ENCODE measurements around the gene PIK3R5. TPM values are rescaled to one million over a fixed set of nuclear protein-coding genes. Genes with fewer than 3 reads are reported as not detected.

The PIK3R5 gene
- total RNA-seq, 1 experiment from 2014 or later, result 0.09 TPM

DNA sequence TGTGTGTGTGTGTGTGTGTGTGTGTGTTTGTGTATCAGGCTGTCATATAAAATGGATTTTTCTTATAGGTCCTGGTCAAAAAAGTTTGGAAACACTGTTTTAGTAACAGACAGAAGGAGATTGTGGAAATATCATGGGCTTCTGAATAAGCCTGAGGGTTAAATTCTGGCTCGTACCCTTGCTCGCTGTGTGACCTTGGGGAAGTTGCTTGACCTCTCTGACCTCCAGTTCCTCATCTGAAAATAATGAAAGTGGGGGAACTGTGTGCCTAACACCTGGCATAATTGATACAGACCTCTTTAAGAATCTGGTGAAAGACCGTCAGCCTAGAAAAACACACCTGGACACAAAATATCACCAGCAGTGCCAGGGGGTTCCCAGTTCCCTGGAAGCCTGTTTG, 72.4 kb downstream of the PIK3R5 start:
- no peak for TF ChIP-seq EZH2 (IDR thresholded peaks at IDR 0.05; ENCODE audit: borderline replicate concordance, low read depth, low read length, poor library complexity, severe bottlenecking)
- TF ChIP-seq CTCF (conservative IDR thresholded peaks at IDR 0.05; ENCODE audit: low read depth, low read length), result no peak
- no peaks in the 10 kb centered on the region for H3K4me1 ChIP-seq (ENCODE audit: insufficient read depth, low read length, poor library complexity, severe bottlenecking)
- no peaks in the 10 kb centered on the region for H3K27me3 ChIP-seq (replicated peaks; ENCODE audit: insufficient read depth, low read depth, low read length, poor library complexity)
- H3K36me3 ChIP-seq (ENCODE audit: insufficient read depth, low read length, poor library complexity, severe bottlenecking), result no peaks in the 10 kb centered on the region
- DNase-seq (ENCODE audit: low spot score), result no peak
- no peak overlapping the region for H3K4me3 ChIP-seq (ENCODE audit: low read depth, low read length, poor library complexity, severe bottlenecking)
- intact Hi-C loops (cut with micrococcal nuclease; ENCODE audit: unreplicated experiment), result loop anchor here (10.0 kb wide), 1 partner anchor 478 kb away; no protein-coding TSS in a partner anchor
- POLR2A ChIA-PET (ENCODE audit: low non-redundant PET), result no interaction called here
- no TSS peak for BruUV-seq (replicated peaks)
- no peaks in the 10 kb centered on the region for H3K9me3 ChIP-seq (ENCODE audit: low read depth, low read length, poor library complexity, severe bottlenecking)
- CTCF ChIA-PET, result interaction anchor here (0.6 kb wide), 1 partner anchor 668 kb away, joined by 5 read pairs; no protein-coding TSS in a partner anchor
- H3K27ac ChIP-seq (ENCODE audit: low read depth, low read length, poor library complexity, severe bottlenecking), result no peak overlapping the region

DNA sequence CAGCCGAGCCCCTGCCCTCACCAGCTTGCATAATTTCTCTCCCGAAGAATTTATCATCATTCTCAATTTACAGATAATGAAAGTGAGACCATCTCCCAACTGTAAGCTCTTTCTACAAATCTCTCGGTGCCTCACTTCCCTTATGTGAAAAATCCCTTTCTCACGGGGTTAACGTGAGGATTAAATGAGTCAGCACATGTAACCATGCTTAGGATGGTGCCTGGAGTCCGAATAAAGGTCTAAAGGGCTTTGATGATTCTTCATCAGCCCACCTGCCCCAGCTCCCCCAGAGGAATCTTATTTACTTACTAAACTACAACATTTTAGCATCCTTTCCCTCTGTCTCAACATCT, 73.2 kb downstream of the PIK3R5 start:
- ChIA-PET POLR2A (ENCODE audit: low non-redundant PET) (no interaction called here), CTCF (no interaction called here)
- H3K4me3 ChIP-seq (ENCODE audit: low read depth, low read length, poor library complexity, severe bottlenecking), result no peak overlapping the region
- intact Hi-C loops (cut with micrococcal nuclease; ENCODE audit: unreplicated experiment), result loop anchor here (10.0 kb wide), 1 partner anchor 478 kb away; no protein-coding TSS in a partner anchor
- no peaks in the 10 kb centered on the region for H3K36me3 ChIP-seq (ENCODE audit: insufficient read depth, low read length, poor library complexity, severe bottlenecking)
- H3K27me3 ChIP-seq (replicated peaks; ENCODE audit: insufficient read depth, low read depth, low read length, poor library complexity), result no peaks in the 10 kb centered on the region
- TF ChIP-seq CTCF (conservative IDR thresholded peaks at IDR 0.05; ENCODE audit: low read depth, low read length), result no peak
- no peak for TF ChIP-seq EZH2 (IDR thresholded peaks at IDR 0.05; ENCODE audit: borderline replicate concordance, low read depth, low read length, poor library complexity, severe bottlenecking)
- DNase-seq (ENCODE audit: low spot score), result no peak
- BruUV-seq (replicated peaks), result no TSS peak
- no peak overlapping the region for H3K27ac ChIP-seq (ENCODE audit: low read depth, low read length, poor library complexity, severe bottlenecking)
- no peaks in the 10 kb centered on the region for H3K4me1 ChIP-seq (ENCODE audit: insufficient read depth, low read length, poor library complexity, severe bottlenecking)
- no peaks in the 10 kb centered on the region for H3K9me3 ChIP-seq (ENCODE audit: low read depth, low read length, poor library complexity, severe bottlenecking)

DNA sequence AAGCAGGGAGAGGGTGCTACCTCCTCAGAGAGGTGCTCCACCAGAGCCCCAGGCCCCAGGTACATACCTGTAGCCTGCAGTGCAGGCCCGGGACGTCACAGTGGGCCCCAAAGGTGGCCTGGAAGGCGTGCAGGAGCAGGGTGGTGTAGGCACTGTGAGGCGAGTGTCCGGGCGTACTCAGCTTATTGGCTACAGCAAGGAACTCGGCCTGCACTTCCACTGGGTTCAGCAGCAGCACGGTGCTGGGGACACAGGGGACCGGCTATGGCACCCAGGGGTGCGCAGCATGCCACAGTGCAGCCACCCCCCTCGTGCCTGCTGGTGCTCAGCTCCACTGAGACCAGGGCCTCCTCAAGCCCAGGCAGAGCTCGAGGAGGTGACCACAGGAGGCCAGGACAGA, 74.8 kb downstream of the PIK3R5 start:
- Histone ChIP-seq H3K27ac (ENCODE audit: low read depth, low read length, poor library complexity, severe bottlenecking) (no peak overlapping the region), H3K27me3 (replicated peaks; ENCODE audit: insufficient read depth, low read depth, low read length, poor library complexity) (no peaks in the 10 kb centered on the region), H3K9me3 (ENCODE audit: low read depth, low read length, poor library complexity, severe bottlenecking) (no peaks in the 10 kb centered on the region), H3K36me3 (ENCODE audit: insufficient read depth, low read length, poor library complexity, severe bottlenecking) (no peaks in the 10 kb centered on the region), H3K4me1 (ENCODE audit: insufficient read depth, low read length, poor library complexity, severe bottlenecking) (no peaks in the 10 kb centered on the region), H3K4me3 (ENCODE audit: low read depth, low read length, poor library complexity, severe bottlenecking) (no peak overlapping the region)
- CTCF ChIA-PET, result interaction anchor here (0.7 kb wide), 1 partner anchor 198 kb away, joined by 3 read pairs; no protein-coding TSS in a partner anchor
- POLR2A ChIA-PET (ENCODE audit: low non-redundant PET), result no interaction called here
- DNase-seq (ENCODE audit: low spot score), result no peak
- no peak for TF ChIP-seq EZH2 (IDR thresholded peaks at IDR 0.05; ENCODE audit: borderline replicate concordance, low read depth, low read length, poor library complexity, severe bottlenecking)
- TF ChIP-seq CTCF (conservative IDR thresholded peaks at IDR 0.05; ENCODE audit: low read depth, low read length), result no peak
- BruUV-seq (replicated peaks), result no TSS peak
- intact Hi-C loops (cut with micrococcal nuclease; ENCODE audit: unreplicated experiment), result loop anchor here (10.0 kb wide), 1 partner anchor 476 kb away; no protein-coding TSS in a partner anchor

Data from A673 (cell line).